ENCODE measurements around the gene VKORC1.

DNA sequence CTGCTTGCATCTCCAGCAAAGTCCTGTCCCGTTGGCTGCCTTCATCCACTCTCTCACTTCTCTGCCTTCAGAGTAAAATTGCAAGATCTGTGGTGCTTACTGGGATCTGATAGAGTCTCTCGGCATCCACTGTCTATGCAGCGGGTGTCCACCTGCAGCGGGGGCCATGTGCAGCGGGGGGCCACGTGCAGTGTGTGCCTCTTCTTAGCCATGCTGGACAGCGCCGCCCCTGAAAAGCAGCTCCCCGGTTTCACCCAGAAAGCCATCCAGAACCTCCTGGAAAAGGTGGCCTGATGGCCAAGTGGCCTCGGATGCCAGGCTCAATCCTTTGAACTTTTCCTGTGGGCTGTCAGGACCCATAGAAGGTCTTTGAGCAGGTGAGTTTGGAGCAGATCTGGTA, 51.7 kb downstream of the VKORC1 start:
- TF ChIP-seq, protein P1, sequence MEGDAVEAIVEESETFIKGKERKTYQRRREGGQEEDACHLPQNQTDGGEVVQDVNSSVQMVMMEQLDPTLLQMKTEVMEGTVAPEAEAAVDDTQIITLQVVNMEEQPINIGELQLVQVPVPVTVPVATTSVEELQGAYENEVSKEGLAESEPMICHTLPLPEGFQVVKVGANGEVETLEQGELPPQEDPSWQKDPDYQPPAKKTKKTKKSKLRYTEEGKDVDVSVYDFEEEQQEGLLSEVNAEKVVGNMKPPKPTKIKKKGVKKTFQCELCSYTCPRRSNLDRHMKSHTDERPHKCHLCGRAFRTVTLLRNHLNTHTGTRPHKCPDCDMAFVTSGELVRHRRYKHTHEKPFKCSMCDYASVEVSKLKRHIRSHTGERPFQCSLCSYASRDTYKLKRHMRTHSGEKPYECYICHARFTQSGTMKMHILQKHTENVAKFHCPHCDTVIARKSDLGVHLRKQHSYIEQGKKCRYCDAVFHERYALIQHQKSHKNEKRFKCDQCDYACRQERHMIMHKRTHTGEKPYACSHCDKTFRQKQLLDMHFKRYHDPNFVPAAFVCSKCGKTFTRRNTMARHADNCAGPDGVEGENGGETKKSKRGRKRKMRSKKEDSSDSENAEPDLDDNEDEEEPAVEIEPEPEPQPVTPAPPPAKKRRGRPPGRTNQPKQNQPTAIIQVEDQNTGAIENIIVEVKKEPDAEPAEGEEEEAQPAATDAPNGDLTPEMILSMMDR (IDR thresholded peaks at IDR 0.05; ENCODE audit: poor library complexity): no peak
- no peak for TF ChIP-seq EZH2 (IDR thresholded peaks at IDR 0.05; ENCODE audit: borderline replicate concordance)
